HCT116 (cell line): Measurements from ENCODE around the gene CCDC82. TPM values are rescaled to one million over a fixed set of nuclear protein-coding genes. Genes with fewer than 3 reads are reported as not detected.

ENCODE experiments used
- ATAC-seq: fragments of 200-7000 bp; cut with Tn5 transposase; 2 replicates; pipeline ENCODE4 v1.9.1; 2020; ENCODE audit warnings: mild to moderate bottlenecking, moderate library complexity
- BruUV-seq: library from RNA; stranded (reverse); fragments of 400-500 nt; replicated peaks from 2 replicates; lab custom pipeline; 2021; lab: Mats Ljungman, UMichigan
- CTCF ChIA-PET: fragments of 300-600 bp; sonication (Branson Sonifier 250); formaldehyde crosslinking; loops from one replicate; lab custom pipeline; 2021; ENCODE audit warnings: antibody characterized with exemption; lab: Charles Lee
- POLR2A ChIA-PET: fragments of 300-600, 350-600 bp; sonication (Branson Sonifier 250); formaldehyde crosslinking; loops from one replicate; lab custom pipeline; 2021; ENCODE audit warnings: antibody characterized with exemption; lab: Charles Lee
- RAD21 ChIA-PET, 2 experiments: fragments of 300-600 bp; sonication (Branson Sonifier 250); formaldehyde crosslinking; loops; one replicate each; lab custom pipeline; 2023; ENCODE audit warnings: low total read pairs in 2 of 2; ENCODE audit not compliant: uncharacterized antibody in 2 of 2, unreplicated experiment in 2 of 2, low non-redundant PET in 1 of 2; lab: Charles Lee
- DNase-seq: peaks from one replicate; pipeline ENCODE4 v3.0.0-alpha.2; 2010; ENCODE audit warnings: low read depth, low spot score
- H2AFZ ChIP-seq: fragments of 200-600 bp; shearing (Covaris generic), sonication (generic); 2 replicates; pipeline ENCODE4 v1.6.1; 2017; ENCODE audit warnings: low read depth, mixed run types, mixed read lengths, antibody characterized with exemption, low read length; ENCODE audit not compliant: poor library complexity, severe bottlenecking
- H3K27ac ChIP-seq: 2 replicates; pipeline ENCODE4 v1.5.1; 2012; ENCODE audit warnings: low read depth, low read length
- H3K27me3 ChIP-seq: fragments of 200-600 bp; sonication (generic); 2 replicates; pipeline ENCODE4 v1.6.1; 2016; ENCODE audit warnings: mixed run types, low read length, mixed read lengths; ENCODE audit not compliant: insufficient read depth
- H3K36me3 ChIP-seq, 2 experiments: fragments of 200-500 bp in 1 of 2; fragments of 200-600 bp in 1 of 2; sonication (Bioruptor generic) in 1 of 2; sonication (generic) in 1 of 2; 2 replicates each; pipeline versions ENCODE4 v1.5.1 to v1.6.1; 2014 to 2016; ENCODE audit warnings: low read length in 2 of 2, inconsistent platforms in 1 of 2, mixed read lengths in 1 of 2, mixed run types in 1 of 2; ENCODE audit not compliant: insufficient read depth in 2 of 2, control insufficient read depth in 1 of 2
- H3K4me1 ChIP-seq, 2 experiments: fragments of 200-600 bp in 1 of 2; sonication (generic) in 1 of 2; 2 replicates each; pipeline versions ENCODE4 v1.5.1 to v1.6.1; 2012 to 2017; ENCODE audit warnings: low read length in 2 of 2, inconsistent platforms in 1 of 2, mild to moderate bottlenecking in 1 of 2, mixed read lengths in 1 of 2, mixed run types in 1 of 2, moderate library complexity in 1 of 2; ENCODE audit not compliant: insufficient read depth in 2 of 2, control insufficient read depth in 1 of 2
- H3K4me2 ChIP-seq: fragments of 200-600 bp; sonication (generic); 2 replicates; pipeline ENCODE4 v1.6.1; 2017; ENCODE audit warnings: mixed run types, low read length, mixed read lengths
- H3K4me3 ChIP-seq, 2 experiments: fragments of 200-600 bp in 1 of 2; sonication (generic) in 1 of 2; replicated peaks in 1 of 2; 2 replicates each; pipeline ENCODE4 v1.5.1; 2011 to 2016; ENCODE audit warnings: low read length in 2 of 2, control low read depth in 1 of 2, low read depth in 1 of 2, mild to moderate bottlenecking in 1 of 2, mixed read lengths in 1 of 2, mixed run types in 1 of 2
- H3K79me2 ChIP-seq: fragments of 200-600 bp; sonication (generic); 2 replicates; pipeline ENCODE4 v1.6.1; 2017; ENCODE audit warnings: mild to moderate bottlenecking, mixed run types, low read length, moderate library complexity, mixed read lengths; ENCODE audit not compliant: insufficient read depth
- H3K9ac ChIP-seq: fragments of 200-600 bp; sonication (generic); 2 replicates; pipeline ENCODE4 v1.6.1; 2016; ENCODE audit warnings: low read length, mixed read lengths
- H3K9me2 ChIP-seq: fragments of 200-600 bp; sonication (generic), shearing (Covaris generic); 2 replicates; pipeline ENCODE4 v1.6.1; 2017; ENCODE audit warnings: mixed run types, mild to moderate bottlenecking, moderate library complexity; ENCODE audit not compliant: insufficient read depth
- H3K9me3 ChIP-seq, 2 experiments: fragments of 200-500 bp in 1 of 2; fragments of 200-600 bp in 1 of 2; sonication (Bioruptor generic) in 1 of 2; sonication (generic) in 1 of 2; 2 replicates each; pipeline ENCODE4 v1.6.1; 2014 to 2017; ENCODE audit warnings: low read length in 2 of 2, mixed read lengths in 2 of 2, inconsistent platforms in 1 of 2, low read depth in 1 of 2, mild to moderate bottlenecking in 1 of 2, mixed run types in 1 of 2, moderate library complexity in 1 of 2; ENCODE audit not compliant: control insufficient read depth in 1 of 2, insufficient read depth in 1 of 2
- H4K20me1 ChIP-seq: fragments of 200-600 bp; sonication (generic), shearing (Covaris generic); 2 replicates; pipeline ENCODE4 v1.6.1; 2017; ENCODE audit warnings: mixed run types, mild to moderate bottlenecking, moderate library complexity; ENCODE audit not compliant: insufficient read depth
- ATF3 ChIP-seq: IDR thresholded peaks from 2 replicates; pipeline ENCODE4 v1.6.1; 2012
- CEBPB ChIP-seq: IDR thresholded peaks from 2 replicates; pipeline ENCODE4 v1.6.1; 2012; ENCODE audit warnings: low read depth
- EZH2 ChIP-seq: fragments of 200-600 bp; sonication (generic); IDR thresholded peaks from 2 replicates; pipeline ENCODE4 v1.6.1; 2017; ENCODE audit warnings: antibody characterized with exemption, mixed run types
- EZH2phosphoT487 ChIP-seq: fragments of 200-600 bp; IDR thresholded peaks from 2 replicates; pipeline ENCODE4 v1.6.1; 2018; ENCODE audit warnings: antibody characterized with exemption, borderline replicate concordance
- JUND ChIP-seq: IDR thresholded peaks from 2 replicates; pipeline ENCODE4 v1.6.1; 2012
- POLR2A ChIP-seq: IDR thresholded peaks from 2 replicates; pipeline ENCODE4 v1.7.0; 2011; ENCODE audit warnings: borderline replicate concordance; ENCODE audit not compliant: insufficient read depth, insufficient read length; ENCODE audit errors: extremely low read depth
- POLR2AphosphoS5 ChIP-seq: IDR thresholded peaks from 2 replicates; pipeline ENCODE4 v1.6.1; 2011; ENCODE audit warnings: mild to moderate bottlenecking, low read depth, low read length, moderate library complexity
- SIN3A ChIP-seq: IDR thresholded peaks from 2 replicates; pipeline ENCODE4 v1.6.1; 2012; ENCODE audit warnings: low read depth
- SP1 ChIP-seq: IDR thresholded peaks from 2 replicates; pipeline ENCODE4 v1.6.1; 2012; ENCODE audit warnings: low read depth
- YY1 ChIP-seq: IDR thresholded peaks from 2 replicates; pipeline ENCODE4 v1.6.1; 2011; ENCODE audit warnings: low read length, low read depth, moderate library complexity, mild to moderate bottlenecking; ENCODE audit not compliant: insufficient replicate concordance; ENCODE audit errors: extremely low read depth
- ZBTB33 ChIP-seq: IDR thresholded peaks from 2 replicates; pipeline ENCODE4 v1.6.1; 2011; ENCODE audit warnings: mild to moderate bottlenecking, low read length, moderate library complexity; ENCODE audit not compliant: insufficient replicate concordance; ENCODE audit errors: extremely low read depth
- ZNF274 ChIP-seq: fragments of 200-500 bp; sonication (Bioruptor generic); IDR thresholded peaks from 2 replicates; pipeline ENCODE4 v1.6.1; 2014; ENCODE audit warnings: mild to moderate bottlenecking, low read depth, low read length, inconsistent platforms
- intact Hi-C: fragments of 100-400 bp; cut with micrococcal nuclease; formaldehyde crosslinking; loops from 2 replicates; pipeline ENCODE4 v1.10.0; 2022
- total RNA-seq: library from RNA; stranded (reverse); gene quantifications from one replicate; pipeline ENCODE4 v1.2.1, GENCODE V29; 2021; ENCODE audit not compliant: unreplicated experiment

CCDC82 gene
- total RNA-seq, 1 experiment from 2014 or later: 11.2 TPM

- no peak for TF ChIP-seq EZH2
Measured at GRCh38 chr11:96367342-96367741, 22.4 kb downstream of the CCDC82 start (continued).

GRCh38 chr11:96366024-96366423, 23.7 kb downstream of the CCDC82 start:
- Histone ChIP-seq H3K79me2 (no peaks in the 10 kb centered on the region), H3K36me3 (peaks cover 0 to 3% of the 10 kb centered on the region in 2 experiments; a peak in 1 of 4 replicates), H4K20me1 (no peaks in the 10 kb centered on the region), H3K4me2 (no peak overlapping the region), H3K9ac (no peak overlapping the region), H3K4me3 (no peak overlapping the region), H3K27ac (no peak overlapping the region), H3K27me3 (no peaks in the 10 kb centered on the region), H3K9me3 (no peaks in the 10 kb centered on the region), H3K4me1 (no peaks in the 10 kb centered on the region), H2AFZ (no peak overlapping the region)
- intact Hi-C loops: no loop called here
- POLR2A ChIA-PET: no interaction called here
- BruUV-seq: no TSS peak
- DNase-seq (no peak), ATAC-seq (no peak)
- RAD21 ChIA-PET: no interaction called here
- CTCF ChIA-PET: interaction anchor here (1.5 kb wide), 1 partner anchor 23 kb away, joined by 4 read pairs; the partner anchor contains the start of gene MAML2
- TF ChIP-seq SP1: no peak
- TF ChIP-seq EZH2phosphoT487: no peak
- no peak for TF ChIP-seq SIN3A
- no peak for TF ChIP-seq ATF3
- no peak for TF ChIP-seq CEBPB
- TF ChIP-seq YY1: no peak
- TF ChIP-seq POLR2A: no peak
- no peak for TF ChIP-seq ZNF274
- TF ChIP-seq JUND: no peak
- TF ChIP-seq, all 23 proteins: peak for 0
- H3K9me2 ChIP-seq: no peaks in the 10 kb centered on the region

- ATAC-seq: no peak
- intact Hi-C loops: no loop called here
- peaks cover 0 to 3% of the 10 kb centered on the region in 2 experiments; a peak in 1 of 4 replicates for H3K36me3 ChIP-seq
- no peak for TF ChIP-seq POLR2AphosphoS5
- no peak for TF ChIP-seq ZNF274
- no peak for TF ChIP-seq ZBTB33
- no peaks in the 10 kb centered on the region for H3K9me3 ChIP-seq
- CTCF ChIA-PET: interaction anchor here (1.5 kb wide), 1 partner anchor 23 kb away, joined by 4 read pairs; the partner anchor contains the start of gene MAML2
- H3K4me1 ChIP-seq: no peaks in the 10 kb centered on the region
- no peak overlapping the region for H3K4me3 ChIP-seq
- no peaks in the 10 kb centered on the region for H3K27me3 ChIP-seq
- DNase-seq: no peak
- H3K79me2 ChIP-seq: no peaks in the 10 kb centered on the region
- no peak overlapping the region for H3K4me2 ChIP-seq
- H3K9ac ChIP-seq: no peak overlapping the region
- POLR2A ChIA-PET: no interaction called here
- no peak overlapping the region for H2AFZ ChIP-seq
- H3K9me2 ChIP-seq: no peaks in the 10 kb centered on the region
- no TSS peak for BruUV-seq
- no peaks in the 10 kb centered on the region for H4K20me1 ChIP-seq
- no peak overlapping the region for H3K27ac ChIP-seq
- RAD21 ChIA-PET: no interaction called here
Measured at GRCh38 chr11:96365493-96365892, 24.2 kb downstream of the CCDC82 start.
